CD4-positive, alpha-beta T cell treated with Interleukin-15 for 4 hours (primary cell): ENCODE results near the gene ZNF536.
"Not testable (repeated sequence)": the region's sequence is repeated elsewhere in the genome, so short reads cannot be mapped to it uniquely, and the experiment has no call there.

Experiments
- DNase-seq: peaks from one replicate; pipeline ENCODE4 v3.0.0-alpha.2; 2020; ENCODE audit warnings: low spot score

Gene ZNF536

DNA sequence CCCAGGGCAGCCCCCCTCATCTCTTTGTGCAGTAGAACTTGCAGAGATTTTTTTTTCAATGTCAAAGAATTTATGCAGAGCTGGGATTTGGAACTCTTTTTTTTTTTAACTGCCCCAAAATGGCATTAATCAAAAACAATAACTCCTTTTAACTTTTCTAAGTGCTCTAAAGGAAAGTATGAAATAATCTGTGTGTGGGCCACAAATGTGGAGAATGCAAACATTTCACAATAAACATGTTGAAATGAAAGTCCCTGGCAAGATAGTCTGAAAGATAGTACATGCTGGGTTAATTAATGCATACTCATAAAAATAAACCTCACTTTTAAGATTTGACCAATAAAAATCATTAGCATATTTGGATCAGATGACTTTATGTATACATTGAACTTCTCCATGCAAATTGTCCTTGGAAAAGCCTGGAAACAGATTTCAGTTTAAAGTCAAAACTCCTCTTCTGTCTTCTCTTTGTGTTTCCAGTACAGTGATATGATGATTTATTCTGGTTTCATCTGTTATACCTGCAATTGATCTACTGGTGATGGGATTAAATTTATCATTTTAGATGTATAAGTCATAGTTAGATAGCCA is 30.5 kb upstream of the ZNF536 start:
- DNase-seq = no peak

DNA sequence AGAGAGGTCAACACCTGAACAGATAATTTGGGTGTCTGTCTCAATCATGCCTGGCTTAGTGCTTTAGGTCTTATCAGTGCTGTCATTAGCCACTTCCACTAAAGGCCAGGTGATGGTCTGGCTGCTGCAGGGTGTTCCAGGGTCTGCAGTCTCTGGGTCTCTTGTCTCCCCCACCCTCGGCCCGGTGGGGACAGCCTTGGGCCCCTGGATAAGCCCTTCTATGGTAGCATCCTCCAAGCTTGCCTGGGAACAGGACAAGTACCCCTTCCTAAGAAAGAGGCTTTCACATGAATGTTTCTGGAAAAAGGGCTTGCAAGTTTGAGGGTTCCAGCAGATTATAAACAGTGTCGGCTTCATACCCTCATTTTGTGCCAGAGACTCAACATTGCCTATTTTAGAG is 29.3 kb upstream of the ZNF536 start:
- no peak for DNase-seq

DNA sequence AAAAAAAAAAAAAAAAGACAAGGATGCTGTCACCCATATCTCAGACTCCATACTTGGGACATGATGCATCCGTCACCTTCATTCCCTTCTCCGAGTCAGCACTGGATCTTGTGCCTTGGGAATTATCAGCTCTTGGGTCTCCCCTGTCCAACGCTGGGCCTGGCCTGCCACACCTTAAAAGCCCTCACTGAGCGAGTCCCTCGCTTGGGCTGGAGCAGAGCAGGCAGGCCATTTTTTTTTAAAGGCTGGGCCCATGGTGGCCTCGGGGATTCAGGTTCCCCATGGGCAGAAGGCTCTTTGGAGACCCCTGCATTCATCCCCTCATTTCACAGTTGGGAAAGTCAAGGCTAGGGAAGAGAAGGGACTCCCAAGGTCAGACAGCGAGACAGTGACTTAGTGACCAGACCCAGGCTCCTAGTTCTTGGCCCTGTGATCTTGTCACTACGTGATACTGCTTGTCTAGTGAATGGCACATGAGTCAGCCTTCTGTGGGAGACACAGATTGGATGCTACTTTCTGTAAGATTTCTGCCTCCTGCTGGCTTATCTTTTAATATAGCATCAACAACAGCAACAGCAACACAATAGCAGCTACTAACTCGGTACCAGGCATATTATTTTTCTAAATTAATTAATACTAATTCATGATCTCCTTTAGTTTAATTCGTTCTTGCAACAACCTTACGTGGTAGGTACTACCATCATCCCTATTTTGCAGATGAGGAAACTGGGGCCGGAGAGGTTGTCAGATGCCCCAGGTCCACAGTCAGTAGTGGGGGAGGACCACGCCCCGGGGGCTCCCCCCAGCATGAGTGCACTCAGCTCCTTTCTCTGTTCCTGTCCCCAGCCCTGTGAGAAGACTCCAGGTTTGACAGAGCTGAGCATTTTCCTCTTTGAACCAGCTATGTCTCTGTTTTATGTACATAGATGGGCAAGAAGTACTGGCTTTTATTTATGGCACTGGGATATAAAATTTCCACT is 27.4 kb upstream of the ZNF536 start:
- DNase-seq = no peak

DNA sequence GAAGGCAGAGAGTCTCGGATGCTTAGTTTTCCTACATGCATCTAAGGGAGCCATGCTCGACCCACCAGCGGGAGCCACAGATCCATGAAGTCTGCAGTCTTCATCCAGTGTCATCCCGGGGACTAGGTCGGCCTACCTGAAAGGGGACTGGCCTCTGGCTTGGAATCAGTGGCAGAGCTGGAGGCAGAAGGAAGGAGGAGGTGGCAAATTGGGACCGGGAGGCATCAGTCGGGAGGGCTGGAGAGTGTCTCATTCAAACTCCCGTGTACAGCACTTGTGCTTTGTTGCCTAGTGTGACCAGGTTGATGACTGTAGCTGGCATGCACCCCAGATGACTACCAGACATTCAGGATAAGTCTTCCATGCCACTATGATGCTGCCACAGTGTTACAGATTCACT is 26.5 kb upstream of the ZNF536 start:
- DNase-seq = no peak

DNA sequence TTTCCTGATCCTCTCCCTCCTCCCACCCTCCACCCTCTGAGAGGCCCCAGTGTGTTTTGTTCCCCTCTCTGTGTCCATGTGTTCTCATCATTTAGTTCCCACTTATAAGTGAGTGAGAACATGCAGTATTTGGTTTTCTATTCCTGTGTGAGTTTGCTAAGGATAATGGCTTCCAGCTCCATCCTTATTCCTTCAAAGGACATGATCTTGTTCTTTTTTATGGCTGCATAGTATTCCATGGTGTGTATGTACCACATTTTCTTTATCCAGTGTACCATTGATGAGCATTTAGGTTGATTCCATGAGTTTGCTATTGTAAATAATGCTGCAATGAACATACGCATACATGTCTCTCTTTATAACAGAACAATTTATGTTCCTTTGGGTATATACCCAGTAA is 25.7 kb upstream of the ZNF536 start:
- not testable (repeated sequence) for DNase-seq

DNA sequence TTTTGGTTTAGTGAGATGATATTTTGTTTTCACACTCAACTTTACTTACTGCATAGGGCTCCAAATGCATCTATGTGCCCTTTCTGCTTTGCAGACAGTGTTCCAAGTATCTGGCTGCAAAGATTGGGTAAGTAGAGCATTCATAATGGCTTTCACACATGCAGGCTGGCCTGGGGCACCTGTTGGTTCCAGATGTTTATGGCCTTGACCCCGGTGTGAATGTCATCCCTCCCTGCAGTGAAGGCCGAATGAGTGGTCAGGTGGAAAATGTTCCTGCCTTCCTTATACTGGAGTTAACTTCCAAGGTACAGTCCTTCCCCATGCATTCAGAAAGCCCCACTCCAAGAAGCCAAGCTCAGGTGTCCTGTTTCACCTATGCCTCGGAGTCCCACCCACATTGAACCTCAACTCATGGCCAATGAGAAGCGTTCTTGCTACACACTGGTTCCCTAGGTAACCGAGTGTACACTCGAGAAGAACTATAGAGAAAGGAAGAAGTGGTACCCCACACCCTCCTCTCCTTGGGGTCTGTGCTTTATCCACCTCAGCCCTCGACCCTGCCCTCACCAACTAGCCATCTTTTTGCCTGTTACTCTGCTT is 23.0 kb upstream of the ZNF536 start:
- DNase-seq = no peak

DNA sequence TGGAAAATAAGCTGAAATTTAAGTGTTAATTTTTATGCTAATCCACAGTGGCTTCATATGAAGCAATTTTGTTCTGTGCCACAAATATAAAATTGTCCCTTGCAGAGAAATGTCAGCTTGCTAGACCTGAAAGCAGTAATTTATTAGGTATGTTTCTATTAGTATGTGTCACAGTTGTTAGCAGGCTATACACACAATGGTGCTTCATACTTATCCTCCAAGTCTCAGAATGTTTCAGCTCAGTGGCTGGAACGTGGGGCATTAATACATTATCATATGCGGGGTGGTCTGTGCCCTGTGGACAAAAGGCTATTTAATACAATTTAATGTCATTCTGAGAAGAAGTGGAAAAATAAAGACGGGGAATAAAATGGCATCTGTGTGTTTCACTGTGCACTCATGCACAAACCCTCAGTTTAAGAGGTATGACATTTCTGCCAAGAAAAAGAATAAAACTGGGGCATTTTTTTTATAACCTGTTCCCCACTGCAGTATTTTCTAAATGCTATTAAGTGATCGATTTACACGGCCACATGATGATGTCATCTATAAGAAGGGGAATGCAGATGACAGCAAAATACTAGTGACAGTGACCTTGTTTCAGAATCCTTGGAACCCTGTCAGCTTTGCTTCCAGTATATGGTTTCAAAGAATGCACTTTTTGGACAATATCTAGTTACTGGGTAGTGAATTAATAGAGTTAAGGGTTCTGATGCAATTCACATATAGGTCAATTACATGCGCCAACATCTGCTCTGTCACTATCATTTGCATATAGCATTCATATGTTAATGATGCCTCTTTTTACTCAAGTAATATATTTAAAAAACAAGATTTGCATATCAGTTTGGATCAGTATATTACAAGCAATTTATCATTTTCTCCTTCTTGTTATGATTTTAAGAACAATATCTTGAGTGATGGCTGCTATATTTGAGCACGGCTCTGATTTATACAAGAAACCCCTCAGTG is 21.2 kb upstream of the ZNF536 start:
- no peak for DNase-seq

DNA sequence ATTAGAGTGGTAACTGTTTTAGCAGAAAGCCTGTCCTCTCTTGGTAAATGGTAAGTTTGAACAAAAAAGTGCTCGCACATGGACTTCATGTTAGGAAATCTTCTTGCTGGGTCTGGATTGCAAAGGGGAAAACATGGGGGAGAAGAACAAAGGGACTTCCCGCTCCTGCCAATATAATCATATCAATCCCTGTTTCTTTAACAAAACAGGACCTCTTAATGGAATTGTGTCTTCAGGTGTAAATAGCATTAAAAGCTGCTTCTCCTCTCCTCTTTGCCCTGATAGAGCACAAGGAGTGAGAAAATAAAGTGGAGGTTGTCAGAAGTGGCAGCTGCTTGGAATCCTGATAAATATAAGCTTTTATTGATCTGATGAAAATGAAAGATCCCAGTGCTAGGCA is 20.4 kb upstream of the ZNF536 start:
- DNase-seq = no peak

DNA sequence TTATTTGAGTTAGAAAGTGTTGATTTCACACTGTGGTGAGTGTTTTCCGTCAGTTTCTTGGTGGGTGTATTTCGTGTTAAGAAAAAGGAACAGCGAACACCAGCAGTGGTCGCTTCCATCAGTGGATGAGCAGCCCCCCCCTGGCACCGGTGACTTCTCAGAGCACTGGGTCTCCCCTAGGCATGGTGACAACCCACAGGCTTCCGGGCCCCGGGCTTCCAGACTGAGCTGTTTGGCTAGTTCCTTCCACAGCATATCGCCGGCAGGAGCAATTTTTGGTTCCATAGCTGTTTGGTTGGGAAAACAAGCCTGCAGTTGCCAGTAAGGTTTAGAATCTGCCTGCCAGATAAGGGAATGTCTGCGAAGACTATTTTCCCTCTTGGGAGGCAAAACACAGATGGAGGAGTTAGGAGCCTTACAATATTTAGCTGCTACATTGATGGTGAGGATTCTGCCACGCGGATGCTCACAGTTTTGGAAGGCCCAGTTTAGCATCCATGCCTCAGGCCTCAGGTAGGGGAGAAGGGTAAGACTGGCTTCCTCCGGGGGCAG is 18.7 kb upstream of the ZNF536 start:
- no peak for DNase-seq

DNA sequence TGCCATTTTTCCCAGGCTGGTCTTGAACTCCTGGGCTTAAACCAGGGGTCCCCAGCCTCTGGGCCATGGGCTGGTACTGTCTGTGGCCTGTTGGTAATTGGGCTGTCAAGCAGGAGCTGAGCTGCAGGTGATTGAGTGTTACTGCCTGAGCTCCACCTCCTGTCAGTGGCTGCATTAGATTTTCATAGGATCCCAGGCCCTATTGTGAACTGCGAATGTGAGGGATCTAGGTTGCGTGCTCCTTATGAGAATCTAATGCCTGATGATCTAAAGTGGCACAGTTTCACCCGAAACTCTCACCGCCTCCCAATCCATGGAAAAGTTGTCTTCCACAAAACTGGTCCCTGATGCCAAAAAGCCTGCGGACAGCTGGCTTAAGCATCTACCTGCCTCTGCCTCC is 16.6 kb upstream of the ZNF536 start:
- DNase-seq = no peak

DNA sequence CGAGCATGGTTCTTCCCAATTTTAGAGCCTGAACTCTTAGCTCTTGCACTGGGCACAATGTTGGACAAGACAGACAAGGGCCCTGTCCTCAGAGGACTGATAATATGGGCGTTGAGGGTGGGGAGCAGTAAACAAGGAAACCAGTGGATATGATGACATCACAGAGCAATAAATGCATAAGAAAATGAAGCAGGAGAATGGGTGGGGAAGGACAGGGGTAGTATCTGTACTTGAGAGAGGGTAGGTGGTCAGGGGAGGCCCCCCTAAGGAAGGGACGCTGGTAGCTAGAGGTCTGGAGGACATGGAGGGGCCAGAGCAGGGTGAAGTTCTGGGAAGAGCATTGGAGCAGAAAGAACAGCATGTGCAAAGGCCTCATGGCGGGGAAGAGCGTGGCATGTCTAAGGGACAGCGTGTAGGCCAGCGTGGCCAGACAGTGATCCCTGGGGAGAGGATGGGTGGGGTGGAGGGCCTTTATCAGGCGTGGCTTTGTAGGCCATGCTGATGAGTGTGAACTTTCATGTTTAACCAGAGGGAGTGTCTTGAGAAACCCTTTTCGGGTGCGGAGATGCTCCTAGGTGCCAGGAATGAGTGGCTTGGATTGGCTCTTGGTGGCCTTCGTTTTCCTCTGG is 15.1 kb upstream of the ZNF536 start:
- no peak for DNase-seq

DNA sequence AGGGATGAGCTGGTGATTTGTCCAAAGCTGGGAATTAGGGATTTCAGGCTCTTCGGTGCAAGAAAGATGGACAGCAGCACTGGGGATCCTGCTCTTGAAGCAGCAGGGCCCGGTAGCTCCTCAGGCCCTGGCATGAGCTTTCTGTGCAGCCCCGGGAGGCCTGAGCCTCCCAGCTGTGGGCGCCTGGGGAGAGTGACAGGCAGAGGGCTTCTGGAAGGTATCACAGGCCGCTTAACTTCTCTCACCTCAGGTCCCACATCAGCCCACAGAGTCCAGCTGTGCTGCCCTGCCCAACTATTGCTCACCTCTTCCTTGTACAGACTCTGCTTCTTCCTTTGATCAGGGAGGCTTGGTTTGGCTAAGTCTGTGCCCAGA is 14.6 kb upstream of the ZNF536 start:
- no peak for DNase-seq

DNA sequence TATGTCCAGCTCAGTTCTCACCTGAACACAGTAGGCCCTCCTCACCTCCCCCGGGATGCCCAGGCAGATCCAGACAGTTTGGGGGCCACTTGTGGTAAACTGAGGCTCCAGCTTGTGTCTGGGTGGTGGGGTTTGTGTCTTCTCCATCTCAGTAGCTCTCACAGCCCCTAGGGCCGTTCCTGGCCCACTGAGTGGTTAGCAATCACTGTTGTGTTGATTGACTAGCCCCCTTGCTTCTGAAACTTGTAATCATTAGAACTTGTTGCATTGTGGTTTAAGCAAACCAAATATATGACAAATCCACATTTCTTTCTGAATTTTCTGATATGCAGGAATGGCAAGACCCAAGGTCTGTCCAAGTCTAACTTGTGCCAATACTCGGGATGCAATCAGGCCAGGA is 13.9 kb upstream of the ZNF536 start:
- DNase-seq = no peak

DNA sequence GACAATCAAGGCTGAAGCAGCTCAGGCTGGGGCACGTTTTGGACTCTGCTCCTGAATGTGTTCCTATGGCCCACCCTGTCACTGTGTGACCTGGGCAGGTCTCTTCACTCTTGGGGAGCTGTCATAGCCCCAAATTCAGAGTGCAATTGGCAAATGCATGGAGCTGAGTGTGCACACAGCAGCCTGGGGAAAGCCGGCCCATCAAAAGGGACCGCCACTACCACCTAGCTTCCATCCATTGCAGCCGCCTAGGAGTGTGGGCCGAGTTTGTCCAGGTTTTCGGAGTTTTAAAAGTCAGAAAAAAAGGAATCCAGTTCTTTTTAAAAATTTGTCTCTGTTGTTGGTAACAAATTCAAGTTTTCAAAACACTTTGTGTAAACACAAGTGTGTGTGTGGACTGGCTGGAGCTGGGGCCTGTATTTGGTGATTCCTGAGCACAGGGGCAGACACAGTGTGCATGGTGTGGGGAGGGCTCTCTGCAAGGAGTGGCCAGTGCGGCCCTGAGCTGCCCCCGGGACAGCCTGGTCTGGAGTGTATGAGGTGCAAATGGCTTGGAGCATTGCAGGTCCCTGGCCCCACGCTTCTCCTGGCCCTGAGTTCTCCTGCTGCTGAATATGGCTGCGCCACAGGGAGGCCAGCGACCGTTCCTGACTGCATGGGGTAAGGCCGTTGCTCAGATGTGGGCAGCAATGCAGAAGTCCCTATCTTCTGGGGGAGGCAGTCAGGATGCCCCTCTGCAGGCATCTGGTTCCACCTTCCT is 13.2 kb upstream of the ZNF536 start:
- no peak for DNase-seq

DNA sequence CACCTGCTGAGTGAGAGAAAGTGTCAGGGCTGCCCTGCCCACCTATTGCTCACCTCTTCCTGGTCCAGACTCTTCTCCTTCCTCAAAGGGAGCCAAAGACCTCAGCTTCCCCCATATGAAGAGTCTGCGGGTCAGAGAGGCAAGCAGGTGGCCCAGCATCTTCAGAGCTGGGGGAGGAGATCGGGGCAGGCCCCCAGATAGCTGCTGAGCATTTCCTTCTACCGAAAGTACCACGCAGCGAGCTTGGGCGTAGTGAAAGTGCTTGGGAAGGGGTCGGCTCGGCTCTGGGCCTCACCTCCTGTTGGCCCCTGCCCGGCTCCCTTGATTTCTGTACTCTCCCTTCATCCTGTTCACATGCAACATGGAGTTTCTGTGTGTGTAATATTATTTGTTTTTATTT is 12.2 kb upstream of the ZNF536 start:
- no peak for DNase-seq

DNA sequence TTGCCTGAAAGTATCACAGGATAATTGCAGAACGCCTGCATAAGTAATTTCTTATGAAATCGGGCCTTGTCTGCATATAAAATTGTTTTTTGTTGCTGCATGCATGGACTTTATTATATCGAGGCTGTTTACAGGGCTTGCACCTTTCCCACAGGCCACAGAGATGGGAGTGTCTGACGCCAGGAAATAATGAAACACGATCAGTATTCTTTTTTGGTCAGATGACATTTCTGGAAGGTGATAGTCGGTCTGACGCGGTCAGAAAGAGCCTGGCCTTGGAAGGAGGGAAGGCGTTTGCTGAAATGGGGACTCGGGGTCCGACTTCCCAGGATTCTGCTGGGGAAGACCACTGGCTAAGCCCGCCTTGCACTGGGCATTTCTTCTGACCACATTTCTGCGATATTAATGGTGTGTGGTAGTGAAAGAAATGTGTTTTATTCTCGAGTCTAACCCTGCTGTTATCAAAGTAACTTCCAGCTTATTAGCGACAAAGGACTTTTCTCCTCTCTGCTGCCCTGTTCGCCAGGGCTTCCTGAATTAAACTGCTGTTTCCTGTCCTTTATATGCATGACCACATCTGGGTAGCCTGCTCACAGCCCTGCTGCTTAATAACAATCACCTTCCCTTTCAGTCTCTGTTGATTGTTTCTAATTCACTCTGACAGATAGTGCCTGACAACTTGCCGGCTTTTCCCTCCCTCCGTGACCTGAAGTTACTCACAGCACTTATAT is 11.6 kb upstream of the ZNF536 start:
- DNase-seq = no peak

DNA sequence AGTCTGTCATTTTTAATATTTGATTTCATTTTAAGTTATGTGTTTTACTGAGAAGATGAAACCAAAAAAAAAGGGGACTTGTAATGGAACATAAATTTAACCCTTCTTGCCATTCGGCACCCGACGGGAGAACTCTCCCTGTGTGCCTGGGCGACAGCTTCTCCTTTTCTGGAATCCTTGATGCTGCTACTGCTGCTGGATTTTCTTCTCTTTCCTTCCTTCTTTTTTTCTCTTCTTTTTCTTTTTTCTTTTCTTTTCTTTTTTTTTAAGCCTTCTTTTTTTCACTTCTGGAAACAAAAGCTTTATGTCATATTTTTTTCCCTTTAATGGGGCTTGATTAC is 11.1 kb upstream of the ZNF536 start:
- DNase-seq = no peak

DNA sequence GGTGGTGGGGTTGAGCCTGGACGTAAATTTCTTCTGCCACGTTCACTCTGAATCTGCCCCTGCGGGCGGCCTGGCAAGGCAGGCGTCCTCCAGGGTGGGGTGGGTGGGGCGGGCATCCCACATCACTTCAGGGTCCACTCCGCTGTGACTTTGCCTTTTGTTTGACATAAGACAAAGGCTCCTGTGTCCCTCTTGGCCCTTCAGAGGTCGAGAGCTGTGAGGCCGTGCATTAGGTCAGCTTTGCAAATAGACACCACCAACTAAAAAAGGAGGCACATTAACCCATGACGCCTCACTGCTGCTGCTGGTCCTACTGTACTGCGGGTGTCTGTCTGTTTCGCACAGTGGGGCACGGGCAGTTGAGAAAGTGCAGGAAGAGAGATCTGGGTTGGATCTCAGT is 10.5 kb upstream of the ZNF536 start:
- DNase-seq = no peak

DNA sequence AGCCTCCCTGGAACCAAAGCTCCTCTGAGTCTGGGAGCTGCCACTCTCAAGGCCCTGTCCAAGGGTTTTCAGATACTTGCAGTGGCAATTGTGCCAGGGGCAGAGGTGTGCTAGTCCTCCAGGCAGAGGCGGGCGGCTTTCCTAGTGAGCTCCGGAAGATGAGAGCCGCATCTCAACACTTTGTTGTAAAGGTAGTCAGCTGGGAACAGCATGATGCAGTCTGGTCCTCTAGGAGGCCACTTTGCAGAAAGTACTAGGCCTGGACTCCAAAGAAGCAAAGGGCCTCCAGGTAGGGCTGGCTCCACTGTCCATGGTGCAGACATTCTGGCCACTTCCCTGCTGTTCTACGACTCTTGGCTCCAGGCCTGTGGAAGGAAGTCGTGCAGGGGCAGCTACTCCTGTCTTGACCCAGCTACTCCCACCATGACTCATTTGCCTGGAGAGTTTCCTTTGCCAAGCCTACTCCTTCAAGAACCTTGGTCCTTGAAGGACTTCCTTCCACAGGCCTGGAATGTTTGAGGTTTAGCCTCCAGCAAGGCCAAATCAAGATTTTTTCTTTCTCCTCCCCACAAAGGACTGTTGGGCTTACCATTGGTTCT is 9.9 kb upstream of the ZNF536 start:
- no peak for DNase-seq

DNA sequence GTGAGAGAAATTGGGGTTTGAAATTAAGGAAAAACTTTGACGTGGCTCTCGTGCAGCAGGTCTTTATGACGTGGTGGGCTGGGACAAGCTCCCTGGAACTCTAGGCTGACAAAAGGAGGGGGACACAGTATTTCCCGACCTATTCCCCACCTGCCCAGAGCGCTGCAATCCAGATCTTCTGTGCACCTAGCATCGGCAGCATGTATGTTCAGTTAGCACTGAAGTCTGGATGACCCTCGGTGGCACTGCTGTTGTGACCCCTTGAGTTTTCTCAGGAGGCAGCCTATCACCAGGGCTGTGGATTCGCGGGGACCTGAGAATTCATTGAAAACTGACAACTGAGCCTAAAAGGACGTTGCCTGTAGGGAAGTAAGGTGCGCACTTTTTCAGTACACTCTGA is 9.1 kb upstream of the ZNF536 start:
- DNase-seq = no peak
